Kidney epithelial cell (primary cell): ENCODE measurements around the gene ZFP36L2. TPM values are rescaled to one million over a fixed set of nuclear protein-coding genes. Genes with fewer than 3 reads are reported as not detected.
A peak's percentile ranks its signal among the peaks of the same experiment; 100 is the strongest.
"Not testable (repeated sequence)": the region's sequence is repeated elsewhere in the genome, so short reads cannot be mapped to it uniquely, and the experiment has no call there.

Experiments used
- DNase-seq: peaks from one replicate; pipeline ENCODE4 v3.0.0-alpha.2; 2010; ENCODE audit warnings: low read depth
- H3K27me3 ChIP-seq: 2 replicates; pipeline ENCODE4 v1.6.0; 2011; ENCODE audit warnings: low read length; ENCODE audit not compliant: control insufficient read depth, insufficient read depth
- H3K36me3 ChIP-seq: 2 replicates; pipeline ENCODE4 v1.5.1; 2011; ENCODE audit warnings: low read length; ENCODE audit not compliant: control insufficient read depth, insufficient read depth
- H3K4me3 ChIP-seq: 2 replicates; pipeline ENCODE4 v1.5.1; 2011; ENCODE audit warnings: low read depth, mild to moderate bottlenecking, control low read depth, low read length
- total RNA-seq: library from RNA; depleted of rRNA; stranded (reverse); fragments of >200 nt; gene quantifications from 2 replicates; pipeline ENCODE4 v1.2.3, GENCODE V29; 2015
- TF ChIP-seq, protein P1 (sequence below): IDR thresholded peaks from 2 replicates; pipeline ENCODE4 v1.5.1; 2011; ENCODE audit warnings: mild to moderate bottlenecking, moderate library complexity, low read length, control low read depth, inconsistent platforms; ENCODE audit not compliant: insufficient read depth, poor library complexity, severe bottlenecking

Gene ZFP36L2
- total RNA-seq, 1 donor from 2014 or later: 12.2 TPM

DNA sequence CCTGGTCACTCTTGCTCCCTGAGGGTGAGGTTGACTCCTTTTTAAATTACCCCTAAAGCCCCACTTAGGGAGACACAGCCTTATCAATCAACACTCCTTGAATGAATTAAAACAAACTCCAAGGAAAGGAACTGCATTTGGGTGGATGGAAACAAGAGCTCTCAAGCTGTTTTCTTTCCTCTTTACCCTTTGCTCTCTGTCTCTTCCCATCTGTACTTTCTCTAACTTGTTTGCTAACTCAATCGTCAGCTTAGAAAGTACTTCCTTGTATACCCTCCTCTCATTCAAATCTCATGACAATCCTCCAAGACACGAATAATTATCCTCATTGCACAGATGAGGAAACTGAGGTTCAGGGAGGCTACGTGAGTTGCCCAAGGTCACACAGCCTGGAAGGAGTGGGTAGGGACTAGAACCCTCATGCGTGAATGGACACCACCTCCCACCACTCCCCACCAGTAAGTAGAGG lies 32.7 kb downstream of the ZFP36L2 start:
- TF ChIP-seq, protein P1, sequence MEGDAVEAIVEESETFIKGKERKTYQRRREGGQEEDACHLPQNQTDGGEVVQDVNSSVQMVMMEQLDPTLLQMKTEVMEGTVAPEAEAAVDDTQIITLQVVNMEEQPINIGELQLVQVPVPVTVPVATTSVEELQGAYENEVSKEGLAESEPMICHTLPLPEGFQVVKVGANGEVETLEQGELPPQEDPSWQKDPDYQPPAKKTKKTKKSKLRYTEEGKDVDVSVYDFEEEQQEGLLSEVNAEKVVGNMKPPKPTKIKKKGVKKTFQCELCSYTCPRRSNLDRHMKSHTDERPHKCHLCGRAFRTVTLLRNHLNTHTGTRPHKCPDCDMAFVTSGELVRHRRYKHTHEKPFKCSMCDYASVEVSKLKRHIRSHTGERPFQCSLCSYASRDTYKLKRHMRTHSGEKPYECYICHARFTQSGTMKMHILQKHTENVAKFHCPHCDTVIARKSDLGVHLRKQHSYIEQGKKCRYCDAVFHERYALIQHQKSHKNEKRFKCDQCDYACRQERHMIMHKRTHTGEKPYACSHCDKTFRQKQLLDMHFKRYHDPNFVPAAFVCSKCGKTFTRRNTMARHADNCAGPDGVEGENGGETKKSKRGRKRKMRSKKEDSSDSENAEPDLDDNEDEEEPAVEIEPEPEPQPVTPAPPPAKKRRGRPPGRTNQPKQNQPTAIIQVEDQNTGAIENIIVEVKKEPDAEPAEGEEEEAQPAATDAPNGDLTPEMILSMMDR: no peak
- H3K36me3 ChIP-seq: no peaks in the 10 kb centered on the region
- DNase-seq: no peak
- no peak overlapping the region for H3K4me3 ChIP-seq
- H3K27me3 ChIP-seq: no peaks in the 10 kb centered on the region

DNA sequence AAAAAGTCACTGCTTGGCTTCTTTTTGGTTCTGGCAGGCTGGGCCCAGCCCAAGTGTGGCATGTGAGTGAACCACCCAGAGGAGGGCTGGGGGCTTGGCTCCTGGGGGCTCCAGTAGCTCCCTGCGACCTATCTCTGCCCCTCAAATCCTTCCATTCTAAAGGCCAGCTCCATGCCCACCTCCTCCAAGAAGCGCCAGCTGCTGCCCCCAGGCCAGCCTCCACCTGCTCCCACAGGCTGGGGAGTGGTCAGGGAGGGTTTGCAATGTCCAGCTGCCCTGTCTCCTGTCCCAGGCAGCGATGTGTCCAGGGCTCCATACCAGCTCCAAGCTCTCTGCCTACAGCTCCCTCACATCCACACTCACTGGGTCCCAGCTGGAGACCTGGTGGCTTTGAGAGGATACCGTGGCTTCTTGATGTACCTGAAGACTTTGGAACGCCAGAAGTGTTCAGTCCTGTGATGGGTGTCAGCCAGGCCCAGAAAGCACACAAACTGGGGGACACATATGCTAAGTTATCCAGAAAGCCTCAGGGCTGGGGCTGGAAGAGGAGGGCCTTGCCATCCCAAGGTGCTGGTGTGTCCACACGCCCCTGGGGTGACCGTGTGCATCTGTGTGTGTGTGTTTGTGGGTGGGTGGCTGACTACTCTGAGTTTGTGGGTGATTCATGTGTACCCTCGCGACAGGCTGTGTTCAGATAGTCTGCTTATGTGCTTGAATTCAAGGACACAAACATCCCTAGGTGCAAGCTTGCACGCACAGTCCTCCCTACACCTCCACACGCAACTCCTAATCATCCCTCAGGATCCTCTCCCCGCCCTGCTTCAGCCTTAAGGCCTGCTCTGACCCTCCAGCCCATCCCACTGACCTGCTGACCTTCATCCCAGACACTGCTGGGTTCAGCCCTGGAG lies 33.4 kb downstream of the ZFP36L2 start:
- TF ChIP-seq, protein P1: no peak
- Histone ChIP-seq H3K4me3 (no peak overlapping the region), H3K27me3 (no peaks in the 10 kb centered on the region), H3K36me3 (no peaks in the 10 kb centered on the region)
- DNase-seq: no peak

DNA sequence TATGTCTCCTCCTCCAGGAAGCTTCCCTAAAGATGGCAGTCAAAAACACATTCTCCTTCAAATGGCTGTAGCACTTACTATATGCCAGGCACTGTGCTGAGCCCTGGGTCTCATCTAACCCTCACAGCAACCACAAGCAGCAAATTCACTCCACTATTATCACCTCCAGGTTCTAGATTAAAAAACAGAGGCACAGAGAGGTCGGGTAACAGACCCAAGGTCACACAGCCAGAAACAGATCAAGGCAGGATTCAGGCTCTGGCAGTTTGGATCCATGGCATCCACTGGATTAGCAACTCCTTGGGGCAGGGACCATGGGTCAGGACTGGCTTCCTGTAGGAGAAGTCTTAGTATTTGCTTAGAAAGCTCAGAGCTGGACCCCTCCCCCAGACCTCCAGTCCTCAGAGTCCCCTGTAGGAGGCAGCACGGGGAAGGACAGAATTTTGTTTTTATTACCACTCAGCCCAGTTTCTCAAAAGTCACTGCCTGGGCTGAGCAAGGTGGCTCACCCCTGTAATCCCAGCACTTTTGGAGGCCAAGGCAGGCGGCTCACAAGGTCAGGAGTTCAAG lies 34.4 kb downstream of the ZFP36L2 start:
- Histone ChIP-seq H3K36me3 (no peaks in the 10 kb centered on the region), H3K4me3 (no peak overlapping the region), H3K27me3 (no peaks in the 10 kb centered on the region)
- TF ChIP-seq, protein P1: peak; percentile 33
- no peak for DNase-seq

DNA sequence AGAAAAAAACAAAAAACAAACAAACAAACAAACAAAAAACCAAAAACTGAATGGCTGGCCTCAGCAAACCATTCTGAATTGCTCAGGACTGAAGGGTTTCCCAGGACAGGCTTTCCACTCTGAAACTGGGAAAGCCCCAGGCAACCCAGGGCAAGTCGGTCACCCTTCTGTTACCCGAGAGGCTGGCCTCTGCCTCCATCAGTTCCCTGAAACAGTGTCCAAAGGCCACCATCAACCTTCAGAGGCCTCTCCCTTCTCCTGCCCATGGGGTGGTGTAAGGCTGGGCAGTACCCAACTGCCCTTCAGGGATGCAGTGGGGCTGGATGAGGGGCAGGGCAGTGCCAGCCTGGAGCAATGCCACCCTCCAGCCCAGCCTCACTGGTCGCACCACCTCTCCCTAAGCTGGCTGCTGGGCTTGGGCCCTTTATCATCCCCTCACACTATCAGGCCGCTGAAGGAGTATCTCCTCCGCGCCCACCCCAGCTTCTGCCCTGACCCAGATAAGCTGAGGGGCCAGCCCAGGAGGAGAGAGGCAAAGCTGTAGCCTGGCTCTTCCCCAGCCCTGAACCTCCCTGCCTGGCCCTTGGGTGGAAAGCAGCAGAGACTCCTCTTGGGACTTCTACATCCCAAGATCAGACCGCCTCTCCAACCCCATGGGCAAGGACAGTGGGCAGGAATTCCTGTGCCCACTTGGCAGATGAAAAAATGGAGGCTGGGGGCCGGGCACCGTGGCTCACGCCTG lies 35.9 kb downstream of the ZFP36L2 start:
- TF ChIP-seq, protein P1: no peak
- no peak for DNase-seq
- Histone ChIP-seq H3K36me3 (no peaks in the 10 kb centered on the region), H3K4me3 (no peak overlapping the region), H3K27me3 (no peaks in the 10 kb centered on the region)

DNA sequence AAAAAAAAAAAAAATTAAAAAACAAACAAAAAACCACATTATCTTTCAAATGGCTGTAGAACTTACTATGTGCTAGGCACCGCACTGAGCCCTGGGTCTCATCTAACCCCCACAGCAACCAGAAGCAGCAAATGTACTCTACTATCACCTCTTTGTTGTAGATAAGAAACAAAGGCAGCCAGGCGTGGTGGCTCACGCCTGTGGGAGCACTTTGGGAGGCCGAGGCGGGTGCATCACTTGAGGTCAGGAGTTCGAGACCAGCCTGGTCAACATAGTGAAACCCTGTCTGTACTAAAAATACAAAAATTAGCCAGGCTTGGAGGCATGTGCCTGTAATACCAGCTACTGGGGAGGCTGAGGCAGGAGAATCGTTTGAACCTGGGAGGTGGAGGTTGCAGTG lies 36.5 kb downstream of the ZFP36L2 start:
- H3K36me3 ChIP-seq, H3K4me3 ChIP-seq, DNase-seq, H3K27me3 ChIP-seq: not testable (repeated sequence)
